GM20431 (cell line): ENCODE measurements around the gene SLC9A6.

Experiments used
- in situ Hi-C: fragments of 300-500 bp; cut with MseI, MboI; formaldehyde crosslinking; loops from one replicate; pipeline ENCODE4 v1.15.0; 2020; ENCODE audit warnings: low sequenced_read_pairs; ENCODE audit not compliant: unreplicated experiment

Gene SLC9A6

DNA sequence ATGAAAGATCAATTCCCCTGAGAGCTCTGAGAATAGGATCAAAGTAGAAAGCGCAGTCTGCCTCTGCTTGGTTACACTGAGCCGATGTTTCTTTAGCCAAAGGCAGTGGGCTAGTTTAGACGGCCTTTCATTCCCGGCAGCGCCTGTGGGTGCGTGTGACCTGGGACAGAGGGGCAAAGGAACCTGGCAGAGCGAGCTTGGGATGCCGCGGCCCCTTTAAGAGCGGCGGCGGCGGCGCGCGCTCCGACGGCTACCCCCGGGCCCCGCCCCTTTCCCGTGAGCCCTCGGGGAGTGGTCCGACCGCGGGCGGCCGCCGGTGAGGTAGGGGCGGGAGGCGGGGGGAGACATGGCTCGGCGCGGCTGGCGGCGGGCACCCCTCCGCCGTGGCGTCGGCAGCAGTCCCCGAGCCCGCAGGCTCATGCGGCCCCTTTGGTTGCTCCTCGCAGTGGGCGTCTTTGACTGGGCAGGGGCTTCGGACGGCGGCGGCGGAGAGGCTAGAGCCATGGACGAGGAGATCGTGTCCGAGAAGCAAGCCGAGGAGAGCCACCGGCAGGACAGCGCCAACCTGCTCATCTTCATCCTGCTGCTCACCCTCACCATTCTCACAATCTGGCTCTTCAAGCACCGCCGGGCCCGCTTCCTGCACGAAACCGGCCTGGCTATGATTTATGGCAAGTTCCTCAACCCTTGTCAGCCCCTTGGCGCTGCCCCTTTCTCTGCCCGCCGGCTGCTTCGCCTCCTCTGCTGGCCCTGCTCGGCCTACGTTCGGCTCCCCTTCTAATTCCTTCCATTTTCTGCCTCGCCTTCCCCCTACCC, at the start of gene SLC9A6:
TSS of gene SLC9A6 (plus strand) at position 279 of the 816 bp plus-strand sequence. CDS start at position 503, 224 bp downstream.
- in situ Hi-C loops: no loop called here

GRCh38 chrX:135944486-135944885, 40.7 kb upstream of the SLC9A6 start:
- in situ Hi-C loops: no loop called here

- in situ Hi-C loops: no loop called here
Observed at GRCh38 chrX:135951291-135951690, 33.9 kb upstream of the SLC9A6 start.

DNA sequence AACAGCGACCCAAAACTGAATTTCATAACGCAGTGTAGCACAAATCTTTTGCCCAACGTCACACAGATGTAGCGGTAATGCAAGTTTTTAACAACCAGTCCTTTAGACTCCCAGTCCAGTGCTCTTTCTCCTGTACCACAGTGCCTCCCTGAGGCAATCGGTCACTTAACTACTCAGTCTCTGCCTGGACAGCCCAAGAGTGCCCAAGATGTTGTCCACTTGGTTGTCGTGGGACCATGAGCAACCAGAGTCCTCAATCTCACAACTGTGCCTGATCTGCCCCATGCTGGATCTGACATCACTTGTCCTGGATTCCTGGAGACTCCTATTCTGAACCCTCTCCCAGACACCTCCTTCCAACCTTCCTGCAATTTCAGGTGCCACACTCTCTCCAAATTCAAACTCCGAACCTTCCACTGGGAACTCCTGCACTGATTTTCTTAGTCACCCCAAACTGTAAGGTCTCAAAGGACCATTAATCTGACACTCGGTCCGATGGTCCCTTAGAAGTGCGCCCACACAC, 12.1 kb upstream of the SLC9A6 start:
- in situ Hi-C loops: no loop called here

DNA sequence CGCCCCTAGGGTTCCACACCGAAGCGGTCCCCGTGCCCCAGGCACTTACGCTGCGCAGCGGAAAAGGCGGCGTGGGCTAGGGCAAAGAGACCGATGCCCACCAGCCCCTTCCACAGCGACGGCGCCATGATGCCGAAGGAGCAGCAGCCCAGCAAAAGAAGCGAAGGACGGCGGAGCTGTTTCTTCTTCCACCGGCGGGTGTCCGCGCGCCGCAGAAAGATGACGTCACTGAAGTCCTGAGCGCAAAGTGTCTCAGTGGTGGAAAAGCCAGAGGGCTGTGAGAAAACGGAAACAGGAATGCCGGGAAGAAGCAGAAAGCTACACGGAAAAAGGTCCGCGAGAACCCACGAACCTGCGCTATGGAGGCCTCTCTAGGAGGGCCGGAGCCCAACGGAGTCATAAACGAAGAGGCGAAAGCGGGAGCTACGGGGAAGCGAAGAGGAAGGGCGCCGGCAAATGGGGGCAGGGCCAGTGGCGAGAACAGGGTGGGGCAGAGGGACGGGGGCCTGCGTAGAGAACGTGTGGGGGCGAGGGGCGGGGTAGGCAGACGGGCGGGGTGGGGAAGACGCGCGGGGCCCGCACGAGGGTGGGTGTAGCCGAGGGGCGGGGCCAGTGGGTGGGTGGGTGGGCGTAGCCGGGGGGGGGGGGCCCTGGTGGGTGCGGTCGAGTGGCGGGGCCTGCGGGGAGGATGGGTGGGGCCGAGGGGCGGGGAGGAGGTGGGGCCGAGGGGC, 11.5 kb upstream of the SLC9A6 start, which contains the start of gene MMGT1:
TSS of gene MMGT1 (minus strand) at position 441 of the 731 bp plus-strand sequence. CDS start at position 128, 313 bp downstream.
- in situ Hi-C loops: no loop called here

GRCh38 chrX:135974279-135974856, 10.9 kb upstream of the SLC9A6 start:
- in situ Hi-C loops: no loop called here

GRCh38 chrX:135975421-135975820, 9.8 kb upstream of the SLC9A6 start:
- in situ Hi-C loops: no loop called here

DNA sequence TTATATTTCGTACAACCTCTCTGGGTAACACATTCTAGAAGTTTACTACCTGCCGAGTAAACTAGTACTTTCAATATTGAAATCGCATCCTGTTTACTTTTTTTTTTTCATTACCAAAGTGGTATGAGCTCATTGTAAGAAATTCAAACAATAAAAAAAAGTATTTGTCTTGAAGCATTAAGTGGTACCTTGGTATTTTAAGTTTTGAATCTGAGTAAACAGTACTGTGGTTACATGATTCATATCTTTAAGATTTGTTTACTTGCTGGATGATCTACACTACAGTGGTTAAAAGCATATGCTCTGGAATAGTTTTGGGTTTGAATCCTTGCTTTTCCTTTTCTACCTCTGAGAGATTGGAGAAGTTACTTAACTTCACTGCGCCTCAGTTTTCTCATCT, 7.6 kb upstream of the SLC9A6 start:
- in situ Hi-C loops: no loop called here

DNA sequence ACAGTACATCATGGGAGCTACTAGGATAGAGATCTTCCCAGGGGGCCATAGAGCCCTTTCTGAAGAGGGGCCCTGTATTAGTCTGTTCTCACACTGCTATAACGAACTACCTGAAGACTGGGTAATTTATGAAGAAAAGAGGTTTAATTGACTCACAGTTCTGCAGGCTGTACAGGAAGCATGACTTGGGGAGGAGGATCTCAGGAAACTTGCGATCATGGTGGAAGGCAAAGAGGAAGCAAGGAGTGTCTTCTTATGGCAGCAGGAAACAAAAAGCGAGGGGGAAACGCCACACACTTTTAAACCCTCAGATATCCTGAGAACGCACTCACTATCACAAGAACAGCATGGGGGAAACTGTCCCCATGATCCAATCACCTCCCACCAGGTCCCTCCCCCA, 4.2 kb upstream of the SLC9A6 start:
- in situ Hi-C loops: no loop called here

GRCh38 chrX:135981668-135982067, 3.6 kb upstream of the SLC9A6 start:
- in situ Hi-C loops: no loop called here

GRCh38 chrX:135982860-135983259, 2.4 kb upstream of the SLC9A6 start:
- in situ Hi-C loops: no loop called here

GRCh38 chrX:135984256-135984655, 979 bp upstream of the SLC9A6 start:
- in situ Hi-C loops: no loop called here

GRCh38 chrX:135984791-135985156, 461 bp upstream of the SLC9A6 start:
- in situ Hi-C loops: no loop called here

- in situ Hi-C loops: no loop called here
Observed at GRCh38 chrX:135985973-135986310, 707 bp downstream of the SLC9A6 start.

DNA sequence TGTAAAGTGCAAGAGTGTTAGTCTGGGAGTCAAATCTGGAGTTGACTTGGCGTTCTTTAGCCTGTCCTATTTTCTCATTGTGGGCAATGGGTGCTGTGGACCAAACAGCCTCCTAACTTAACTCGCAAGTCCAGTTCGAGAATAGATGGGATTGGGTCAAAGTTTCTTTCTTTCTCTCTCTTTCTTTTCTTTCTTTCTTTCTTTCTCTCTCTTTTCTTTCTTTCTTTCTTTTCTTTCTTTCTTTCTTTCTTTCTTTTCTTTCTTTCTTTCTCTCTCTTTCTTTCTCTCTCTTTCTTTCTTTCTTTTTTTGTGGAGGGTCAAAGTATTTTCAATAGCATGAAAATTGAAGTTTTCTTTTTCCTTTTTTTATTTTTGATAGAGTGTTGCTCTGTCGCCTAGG, 3.0 kb downstream of the SLC9A6 start:
- in situ Hi-C loops: no loop called here

- in situ Hi-C loops: no loop called here
Observed at GRCh38 chrX:136015016-136015415, 29.8 kb downstream of the SLC9A6 start.

DNA sequence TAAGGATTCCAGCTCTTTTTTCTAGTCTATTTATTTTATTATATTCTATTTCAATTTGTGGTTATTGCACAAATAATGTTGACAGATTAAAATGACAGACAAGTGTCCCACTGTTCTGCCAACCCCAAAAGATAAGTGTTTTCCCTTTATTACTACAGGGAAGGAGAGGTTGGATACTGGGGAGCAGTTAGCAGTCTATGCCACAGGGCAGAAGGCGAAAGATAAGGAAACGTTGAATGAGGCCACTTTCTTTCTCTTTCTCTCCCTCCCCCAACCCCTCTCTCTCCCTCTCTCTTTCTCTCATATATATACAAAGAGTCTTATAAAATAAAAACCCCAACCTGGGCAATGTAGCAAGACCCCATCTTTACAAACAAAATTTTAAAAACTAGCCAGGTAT, 31.6 kb downstream of the SLC9A6 start:
- in situ Hi-C loops: no loop called here

GRCh38 chrX:136019226-136019625, 34.0 kb downstream of the SLC9A6 start:
- in situ Hi-C loops: no loop called here

GRCh38 chrX:136021160-136021559, 35.9 kb downstream of the SLC9A6 start:
- in situ Hi-C loops: no loop called here

- in situ Hi-C loops: no loop called here
Observed at GRCh38 chrX:136021903-136022302, 36.7 kb downstream of the SLC9A6 start.

- in situ Hi-C loops: no loop called here
Observed at GRCh38 chrX:136025091-136025490, 39.9 kb downstream of the SLC9A6 start.
